Measurements from ENCODE around the gene GABBR2.

- TF ChIP-seq CTCF (IDR thresholded peaks at IDR 0.05) (no peak), POLR2AphosphoS5 (IDR thresholded peaks at IDR 0.05) (no peak)
Measured at GRCh38 chr9:98610211-98610610, 98.5 kb downstream of the GABBR2 start.

All from suprapubic skin (tissue), 3 donors.